HS-5 (cell line): Measurements from ENCODE around the gene MAK.
"Not testable (repeated sequence)": the region's sequence is repeated elsewhere in the genome, so short reads cannot be mapped to it uniquely, and the experiment has no call there.

Experiments used
- DNase-seq: peaks from one replicate; pipeline ENCODE4 v3.0.0-alpha.2; 2012; ENCODE audit warnings: low read depth

The MAK gene

DNA sequence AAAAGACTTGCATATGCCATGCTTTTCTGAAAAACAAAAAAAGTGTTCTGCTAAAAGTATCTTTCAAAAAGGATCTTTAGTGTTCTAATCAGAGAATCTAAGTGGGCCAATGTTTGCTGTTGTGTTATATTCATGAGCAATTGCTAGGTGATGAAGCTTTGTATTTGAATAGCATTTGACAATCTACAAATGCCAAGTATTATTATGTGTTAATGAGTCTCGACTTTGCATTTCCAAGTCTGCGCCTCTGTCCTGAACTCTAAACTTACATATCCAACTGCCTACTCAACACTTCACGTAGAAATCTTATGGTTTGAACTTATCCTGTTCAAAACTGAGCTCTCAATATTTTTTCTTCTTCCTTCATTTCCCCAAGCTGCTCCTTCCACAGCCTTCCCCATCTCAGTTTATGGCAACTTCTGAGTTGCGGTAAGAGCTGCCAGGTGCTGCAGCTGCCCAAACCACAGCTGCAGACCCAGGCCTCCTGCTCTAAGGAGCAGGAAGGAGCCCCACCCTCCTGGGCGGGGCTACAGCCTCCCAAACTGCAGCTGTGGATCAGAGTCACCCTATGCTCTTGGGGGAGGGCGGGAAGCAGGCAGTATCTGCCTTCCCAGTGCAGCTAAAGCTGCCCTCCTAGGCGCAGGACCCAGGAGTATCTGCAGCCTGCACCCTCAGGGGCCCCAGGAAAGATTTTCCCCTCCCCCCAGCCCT, 16.7 kb upstream of the MAK start:
- DNase-seq, result no peak

DNA sequence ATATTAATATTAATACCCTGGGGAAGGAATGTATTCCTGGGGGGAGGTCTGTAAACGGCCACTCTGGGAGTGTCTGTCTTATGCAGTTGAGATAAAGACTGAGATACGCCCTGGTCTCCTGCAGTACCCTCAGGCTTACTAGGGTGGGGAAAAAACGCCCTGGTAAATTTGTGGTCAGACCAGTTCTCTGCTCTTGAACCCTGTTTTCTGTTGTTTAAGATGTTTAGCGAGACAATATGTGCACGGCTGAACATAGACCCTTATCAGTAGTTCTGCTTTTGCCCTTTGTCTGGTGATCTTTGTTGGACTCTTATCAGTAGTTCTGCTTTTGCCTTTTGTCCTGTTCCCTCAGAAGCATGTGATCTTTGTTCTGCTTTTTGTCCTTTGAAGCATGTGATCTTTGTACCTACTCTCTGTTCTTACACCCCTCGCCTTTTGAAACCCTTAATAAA, 15.5 kb upstream of the MAK start:
- not testable (repeated sequence) for DNase-seq

DNA sequence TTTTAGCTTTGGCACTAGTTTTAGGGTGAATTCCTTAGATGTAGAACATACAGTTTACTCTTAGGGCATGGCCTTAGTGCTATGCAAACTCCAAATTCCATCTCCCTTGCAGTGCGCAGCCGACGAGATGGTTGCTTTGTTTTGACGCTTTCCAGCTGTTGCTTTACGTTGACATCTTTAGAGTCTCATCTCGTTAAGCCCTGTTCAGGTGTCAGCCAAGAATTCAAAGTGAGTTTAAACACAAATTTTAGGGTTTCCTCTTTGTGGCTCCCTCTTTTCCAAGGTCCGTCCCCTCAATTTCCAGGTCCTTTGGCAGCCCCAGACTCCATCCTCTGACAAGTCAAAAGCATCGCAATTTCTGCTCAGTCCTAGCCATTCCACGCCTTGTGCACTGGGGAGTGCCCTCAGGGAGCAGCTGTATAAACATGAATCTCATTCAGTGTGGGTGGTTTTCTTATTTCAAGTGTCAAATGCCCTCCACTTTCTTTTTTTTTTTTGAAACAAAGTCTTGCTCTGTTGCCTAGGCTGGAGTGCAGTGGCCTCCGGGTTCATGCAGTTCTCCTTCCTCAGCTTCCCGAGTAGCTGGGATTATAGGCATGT, 14.1 kb upstream of the MAK start:
- DNase-seq, result no peak

DNA sequence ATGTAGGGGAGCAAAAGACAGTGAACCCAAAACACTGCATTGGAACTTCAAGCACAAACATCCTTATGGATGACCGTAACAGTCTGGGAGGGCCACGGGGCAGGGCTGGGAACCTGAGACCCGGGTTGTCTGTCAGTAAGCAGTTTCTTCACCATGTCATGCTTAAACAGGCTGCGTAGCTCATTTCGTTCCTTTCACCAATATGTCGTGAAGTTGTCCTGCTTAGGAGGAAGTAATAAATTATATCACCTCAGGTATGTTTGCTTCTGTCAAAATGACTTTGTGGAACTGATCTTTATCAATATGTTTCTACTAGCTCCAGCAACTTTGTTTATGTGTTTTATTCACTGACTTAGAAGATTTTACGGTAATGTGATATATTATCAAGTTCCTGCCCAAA, 12.4 kb upstream of the MAK start:
- DNase-seq, result no peak

DNA sequence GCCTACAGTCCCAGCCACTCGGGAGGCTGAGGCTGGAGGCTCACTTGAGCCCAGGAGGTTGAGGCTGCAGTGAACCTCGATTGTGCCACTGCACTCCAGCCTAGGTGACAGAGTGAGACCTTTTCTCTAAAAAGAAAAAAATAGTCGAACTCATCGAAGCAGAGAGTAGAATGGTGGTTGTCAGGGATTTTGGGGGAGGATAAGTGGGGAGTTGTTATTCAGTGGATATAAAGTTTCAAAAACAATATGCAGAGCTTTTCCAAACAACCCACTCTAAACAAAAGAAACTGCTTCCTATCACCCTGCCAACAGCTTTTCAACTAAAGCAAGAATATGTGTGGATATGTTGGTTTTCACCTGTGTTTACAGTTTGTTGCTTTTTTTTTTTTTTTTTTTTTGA, 11.6 kb upstream of the MAK start:
- no peak for DNase-seq

DNA sequence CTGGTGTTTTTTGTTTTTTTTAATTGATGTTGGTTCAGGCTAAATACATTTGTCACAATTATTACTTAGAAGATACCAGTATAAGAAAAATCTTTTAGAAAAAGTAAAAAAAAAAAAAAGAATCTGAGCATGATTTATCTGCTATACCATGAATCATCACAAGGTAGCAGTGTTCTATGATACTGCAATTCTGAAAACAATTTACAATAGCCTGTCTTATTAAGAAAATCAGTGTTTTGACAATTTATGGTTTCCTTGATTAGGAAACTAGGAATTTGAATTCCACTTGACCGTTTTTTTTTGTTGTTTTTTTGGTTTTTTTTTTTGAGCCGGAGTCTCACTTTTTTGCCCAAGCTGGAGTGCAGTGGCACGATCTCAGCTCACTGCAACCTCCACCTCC, 9.3 kb upstream of the MAK start:
- DNase-seq, result no peak

DNA sequence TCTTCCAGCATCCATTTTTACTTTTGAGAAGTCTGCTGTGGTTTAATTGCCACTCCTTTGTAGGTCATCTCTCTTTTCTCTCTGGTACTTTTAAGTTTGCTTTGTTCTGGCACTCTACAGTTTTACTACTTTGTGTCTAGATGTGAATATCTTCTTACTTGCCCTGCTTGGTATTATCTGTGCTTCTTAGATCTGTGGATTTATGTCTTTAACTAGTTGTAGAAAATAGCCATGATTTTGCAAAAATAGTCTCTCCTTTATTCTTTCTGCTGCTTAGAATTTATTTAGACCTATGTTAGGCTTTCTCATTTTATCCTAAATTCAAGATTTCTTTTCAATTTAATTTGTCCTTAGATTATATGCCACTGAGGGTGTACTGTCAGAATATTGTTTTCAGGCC, 5.2 kb upstream of the MAK start:
- no peak for DNase-seq

DNA sequence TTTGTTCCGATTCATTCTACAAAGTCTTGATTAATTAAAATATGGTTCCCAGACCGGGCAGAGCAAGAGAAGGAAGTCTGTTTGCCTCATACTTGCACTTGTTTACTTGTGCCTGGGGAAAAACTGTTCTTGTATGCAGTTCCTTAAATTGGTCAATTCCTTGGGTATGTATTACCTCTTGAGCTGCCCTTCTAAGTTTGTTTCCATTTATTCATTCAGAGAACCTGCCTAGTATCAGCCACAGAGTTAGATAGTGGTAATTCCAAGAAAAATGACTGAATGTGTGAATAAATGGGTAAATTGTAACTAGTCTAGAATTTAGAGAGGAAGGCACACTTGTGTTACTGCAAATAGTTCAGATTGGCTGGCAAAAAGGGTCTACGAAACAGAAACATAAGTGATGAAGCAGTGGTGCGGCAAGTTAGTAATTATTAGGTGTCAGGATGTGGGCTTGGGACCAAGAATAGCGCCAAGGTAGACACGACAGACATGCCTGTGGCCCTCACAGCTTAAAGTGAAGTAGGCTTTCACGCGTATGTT, 525 bp upstream of the MAK start:
- DNase-seq, result no peak

DNA sequence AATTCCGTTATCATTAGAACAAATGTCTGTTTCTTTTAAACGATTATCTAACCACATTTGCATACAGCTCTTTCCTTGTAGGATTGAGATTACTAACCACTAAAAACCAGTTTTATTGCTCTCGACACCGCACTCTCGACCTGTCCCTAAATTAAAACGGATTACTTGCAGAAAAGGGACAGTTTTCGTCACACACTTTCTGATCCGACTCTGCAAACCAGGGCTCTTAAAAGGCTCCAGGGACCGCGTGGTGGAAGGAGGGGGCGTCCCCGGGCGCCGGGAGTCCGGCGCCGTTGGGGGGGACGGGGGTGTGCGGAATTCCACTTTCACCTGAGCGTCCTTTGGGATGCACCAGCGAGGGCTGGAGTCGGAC, 731 bp downstream of the MAK start:
- no peak for DNase-seq

DNA sequence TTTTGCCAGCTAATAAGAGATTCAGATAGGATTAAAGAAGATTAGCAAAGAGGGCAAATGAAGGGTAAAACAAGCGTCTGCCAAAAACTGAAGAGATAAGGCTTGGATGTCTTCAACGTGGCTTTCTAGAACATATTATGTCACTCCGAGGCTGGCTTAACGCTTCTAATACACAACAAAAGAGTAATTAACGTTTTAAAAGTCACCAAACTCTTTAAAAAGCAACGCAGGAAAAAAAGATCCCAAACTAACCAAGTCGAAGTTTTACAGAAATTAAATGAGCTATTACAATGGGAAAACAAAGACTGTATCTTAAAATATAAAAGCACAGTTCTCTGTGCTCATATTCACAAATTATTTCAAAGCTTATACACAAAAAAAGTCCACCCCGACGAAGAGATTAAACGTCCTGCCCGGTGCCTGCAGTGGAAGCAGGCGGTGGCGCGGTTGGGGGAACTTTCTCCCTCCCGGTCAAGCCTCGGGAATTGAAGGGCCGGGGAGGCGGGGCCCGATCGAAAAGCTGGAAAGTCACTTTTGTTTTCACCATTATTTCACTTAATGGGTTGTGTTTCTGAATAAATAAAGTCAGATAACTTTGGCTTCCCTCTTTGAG, 1.2 kb downstream of the MAK start:
- DNase-seq, result no peak

DNA sequence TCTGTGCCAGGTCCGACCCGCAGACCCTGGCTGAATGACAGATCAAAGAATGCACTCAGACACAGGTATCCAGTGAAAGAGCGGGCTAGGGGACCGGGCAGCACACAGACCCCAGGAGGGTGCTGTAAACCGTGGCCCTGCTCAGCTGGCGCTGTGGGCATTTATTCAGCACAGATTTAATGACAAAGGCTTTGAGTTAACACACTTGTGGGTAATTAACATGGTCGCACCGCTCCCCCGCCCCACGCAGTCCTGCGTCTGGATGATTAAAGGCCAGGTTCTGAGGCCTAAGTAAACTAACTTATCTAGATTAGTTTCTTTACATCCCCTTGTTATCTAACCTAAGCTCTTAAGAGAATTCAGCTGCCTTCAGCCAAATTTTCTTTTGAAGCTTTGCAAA, 3.5 kb downstream of the MAK start:
- DNase-seq, result no peak

DNA sequence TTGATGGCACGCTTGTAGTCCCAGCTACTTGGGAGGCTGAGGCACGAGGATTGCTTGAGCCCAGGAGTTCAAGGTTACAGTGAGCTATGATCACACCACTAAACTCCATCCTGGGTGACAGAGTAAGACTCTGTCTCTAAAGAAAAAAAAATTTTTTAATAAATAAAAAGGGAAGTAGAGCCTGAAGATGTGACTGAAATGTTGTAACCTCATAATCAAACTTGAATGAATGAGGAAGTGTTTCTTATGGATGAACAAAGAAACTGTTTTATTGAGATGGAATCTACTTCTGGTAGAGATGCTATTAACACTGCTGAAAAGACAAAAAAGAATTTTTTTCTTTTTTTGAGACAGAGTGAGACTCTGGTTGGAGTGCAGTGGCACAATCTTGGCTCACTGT, 6.7 kb downstream of the MAK start:
- DNase-seq, result no peak

DNA sequence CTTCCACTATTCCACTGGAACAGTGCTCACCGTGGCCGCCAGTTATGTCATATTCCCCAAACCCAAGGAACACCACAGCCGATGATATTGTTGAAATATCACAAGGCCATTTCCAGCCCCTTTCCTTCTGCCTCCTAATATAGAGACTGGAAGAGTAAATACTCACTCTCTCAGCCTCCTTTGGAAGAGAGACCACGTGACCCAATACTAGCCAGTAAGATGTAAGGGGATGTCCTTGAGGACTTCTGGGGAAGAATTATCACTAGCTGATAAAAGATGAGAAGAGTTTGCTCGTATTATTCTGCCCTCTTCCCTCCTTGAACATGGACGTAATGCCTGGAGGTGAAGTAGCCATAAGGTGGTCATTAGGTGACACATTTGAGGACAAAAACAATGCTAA, 13.5 kb downstream of the MAK start:
- DNase-seq, result no peak

DNA sequence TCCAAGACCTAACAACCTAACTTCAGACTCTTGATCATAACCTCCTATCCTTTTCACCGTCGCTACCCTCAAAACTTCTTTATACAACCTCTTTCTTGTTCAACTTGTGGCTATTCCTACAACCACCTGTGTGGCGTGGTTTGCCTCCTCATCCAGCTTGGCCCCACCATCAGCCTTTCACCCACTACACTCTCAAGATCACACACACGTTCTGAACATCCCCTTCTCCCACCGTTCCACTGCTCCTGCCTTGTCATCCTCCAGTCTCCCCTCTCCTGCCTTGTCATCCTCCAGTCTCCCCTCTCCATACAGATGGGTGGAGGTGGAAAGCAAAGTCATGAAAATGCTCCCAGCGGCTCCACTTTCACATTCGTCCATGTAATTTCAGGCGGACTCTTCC, 14.0 kb downstream of the MAK start:
- no peak for DNase-seq

DNA sequence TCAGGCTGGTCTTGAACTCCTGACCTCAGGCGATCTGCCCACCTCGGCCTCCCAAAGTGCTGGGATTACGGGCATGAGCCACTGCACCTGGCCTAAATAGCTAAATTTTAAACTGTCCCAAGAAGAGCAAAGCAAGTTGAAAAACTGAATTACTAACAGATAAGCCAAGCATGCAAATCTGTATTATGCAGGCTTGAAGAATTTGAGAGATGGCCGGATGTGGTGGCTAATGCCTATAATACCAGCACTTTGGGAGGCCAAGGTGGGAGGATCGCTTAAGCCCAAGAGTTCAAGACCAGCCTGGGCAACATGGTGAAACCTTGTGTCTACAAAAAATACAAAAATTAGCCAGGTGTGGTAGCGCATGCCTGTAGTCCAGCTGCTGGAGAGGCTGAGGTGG, 24.2 kb downstream of the MAK start:
- DNase-seq, result not testable (repeated sequence)

DNA sequence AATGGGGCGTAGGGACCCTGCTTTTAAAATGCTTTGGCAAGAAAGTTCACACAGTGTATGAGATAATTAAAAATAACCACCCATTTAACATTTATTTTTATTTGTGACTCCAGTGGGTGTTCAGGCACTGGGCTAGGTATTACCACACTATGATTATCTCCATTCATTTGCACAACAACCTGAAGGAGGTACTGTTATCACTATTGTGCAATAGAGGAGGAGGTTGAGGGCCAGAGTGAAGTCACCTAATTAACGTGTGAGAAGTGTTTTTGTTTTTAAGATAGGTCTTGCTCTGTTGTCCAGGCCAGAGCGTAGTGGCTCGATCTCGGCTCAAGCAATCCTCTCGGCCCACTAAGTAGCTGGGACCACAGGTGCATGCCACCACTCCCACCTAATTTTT, 29.2 kb downstream of the MAK start:
- no peak for DNase-seq

DNA sequence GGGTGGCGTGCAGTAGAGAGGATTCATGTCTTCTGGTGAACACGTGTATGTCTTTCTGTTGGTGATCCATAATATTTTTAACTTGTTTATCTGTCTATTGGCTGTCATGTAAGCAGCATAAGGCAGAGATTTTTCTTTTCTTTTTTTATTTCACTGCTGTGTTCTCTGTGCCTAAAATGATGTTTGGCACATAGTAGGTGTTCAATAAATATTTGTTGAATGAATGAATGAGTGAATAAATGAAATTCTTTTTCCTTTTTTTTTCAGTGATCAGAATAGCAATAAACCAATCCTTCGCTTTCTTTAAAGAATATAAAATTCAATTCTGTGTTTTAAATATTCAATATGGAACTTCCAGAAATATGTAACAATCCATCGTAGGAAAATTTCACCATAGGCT, 30.0 kb downstream of the MAK start:
- no peak for DNase-seq

DNA sequence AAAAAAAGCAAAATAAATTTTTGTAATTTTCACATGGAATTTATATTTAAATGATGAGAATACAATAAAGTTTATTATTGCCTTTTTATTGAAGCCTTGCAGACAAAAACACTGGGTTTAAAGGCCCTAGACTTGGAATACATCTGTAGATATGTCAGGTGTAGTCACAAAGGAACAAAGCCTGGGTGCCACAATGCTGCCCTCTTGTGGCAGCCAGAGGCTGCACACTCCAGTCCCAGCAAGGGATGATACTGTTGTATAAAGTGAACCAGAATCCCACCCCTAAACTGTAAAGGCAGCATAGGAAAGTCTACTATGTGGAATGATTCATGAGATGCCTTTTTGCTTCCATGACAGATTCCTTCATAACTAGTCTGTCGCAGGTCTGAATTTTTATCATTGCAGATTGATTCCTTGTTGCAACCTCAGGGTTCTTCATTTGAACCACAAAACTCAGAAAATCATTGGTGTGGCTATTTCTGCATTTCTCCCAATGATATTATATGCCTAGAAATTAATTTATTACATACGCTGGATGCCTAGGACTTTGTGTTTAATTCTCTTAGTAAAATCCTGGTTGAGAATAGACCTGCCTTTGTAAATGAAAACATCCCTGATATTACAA, 37.0 kb downstream of the MAK start:
- DNase-seq, result peak; percentile 18

DNA sequence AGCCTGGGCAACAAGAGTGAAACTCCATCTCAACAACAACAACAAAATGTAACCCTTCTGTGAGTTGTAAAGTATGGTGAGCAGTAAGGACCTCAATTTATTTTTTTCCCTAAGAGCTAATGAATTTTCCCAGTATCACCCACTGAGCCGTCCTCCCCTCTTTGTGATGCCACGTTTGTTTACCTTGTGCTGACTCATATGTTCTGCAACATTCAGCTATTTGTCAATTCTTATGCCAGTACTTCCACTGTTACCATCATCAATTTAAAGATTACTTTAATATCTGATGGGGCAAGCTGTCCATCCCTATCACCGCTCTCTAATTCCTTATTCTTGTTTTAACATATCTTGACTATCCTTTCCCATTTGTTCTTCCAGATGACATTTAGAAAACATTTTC, 37.5 kb downstream of the MAK start:
- DNase-seq, result peak; percentile 13

DNA sequence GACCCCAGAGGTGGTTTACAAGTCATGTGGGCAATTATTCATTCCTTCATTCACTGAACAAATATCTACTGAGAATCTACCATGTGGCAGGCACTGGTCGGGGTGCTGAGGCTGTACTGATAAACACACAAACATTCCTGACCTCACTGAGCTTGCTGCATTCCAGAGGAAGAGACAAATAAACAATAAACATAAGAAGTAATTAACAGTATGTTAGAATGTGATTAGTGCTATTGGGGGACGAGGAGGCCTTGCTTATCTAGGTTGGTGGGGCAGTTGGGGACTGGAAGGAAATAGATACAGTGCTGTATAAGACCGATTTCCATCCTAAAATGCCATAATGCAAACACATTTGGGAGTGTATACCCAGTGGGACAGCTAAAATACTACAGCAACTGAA, 44.1 kb downstream of the MAK start:
- no peak for DNase-seq

DNA sequence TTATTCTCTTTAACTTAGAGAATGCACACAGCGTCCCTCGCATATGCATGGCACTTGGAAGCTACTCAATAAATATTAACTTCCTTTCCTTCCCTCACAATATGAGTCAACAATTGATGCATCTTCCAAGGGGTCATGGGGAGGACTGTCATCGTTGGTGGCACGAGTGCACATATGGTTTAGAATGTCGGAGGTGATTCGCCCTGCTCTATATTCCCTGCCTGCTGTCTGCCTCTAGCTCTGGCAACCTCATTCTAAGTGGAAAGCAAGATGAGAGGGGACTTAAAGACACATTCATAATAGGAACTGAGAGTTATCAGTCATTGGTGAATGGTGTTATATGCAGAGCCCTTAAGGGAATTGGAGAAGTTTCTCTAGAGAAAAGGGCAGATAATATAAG, 44.6 kb downstream of the MAK start:
- no peak for DNase-seq

DNA sequence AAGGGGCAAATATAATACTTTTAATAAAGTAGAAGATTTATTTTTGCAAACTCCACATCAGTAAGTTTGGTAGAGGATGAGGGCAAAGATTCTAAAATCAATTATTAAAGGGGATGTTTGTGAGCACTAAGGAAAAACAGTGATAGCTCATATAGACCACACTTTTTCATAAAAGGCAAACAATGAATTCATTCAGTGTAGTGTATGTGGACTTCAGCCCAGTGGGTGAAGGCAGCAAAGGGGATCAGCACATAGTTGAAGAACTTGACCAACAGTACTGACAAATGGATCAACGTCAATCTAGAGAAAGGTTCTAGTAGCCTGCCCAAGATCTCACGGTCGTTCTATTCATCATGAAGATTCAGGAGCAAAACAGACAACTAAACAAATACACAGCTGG, 45.3 kb downstream of the MAK start:
- DNase-seq, result no peak

DNA sequence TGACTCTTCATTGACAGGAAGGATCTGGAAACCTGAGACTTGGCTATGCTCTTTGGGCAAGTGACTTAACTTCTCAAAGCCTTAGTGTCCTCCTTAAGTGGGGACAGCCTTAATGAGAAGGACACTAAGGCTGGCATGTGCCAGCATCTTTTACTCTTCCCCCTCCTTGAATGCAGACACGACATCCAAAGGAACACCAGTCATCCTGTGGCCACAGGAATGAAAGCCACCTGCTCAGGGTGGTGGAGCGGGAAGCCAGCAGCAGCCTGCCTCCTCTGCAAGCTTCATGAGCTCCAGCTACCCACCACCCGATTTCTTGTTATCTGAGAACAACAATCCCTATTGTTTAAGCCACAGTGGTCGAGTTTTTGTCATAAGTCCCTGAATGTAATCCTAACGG, 46.2 kb downstream of the MAK start:
- no peak for DNase-seq
